ENCODE measurements around the gene TMEM61. TPM values are rescaled to one million over a fixed set of nuclear protein-coding genes. Genes with fewer than 3 reads are reported as not detected.

The TMEM61 gene
- total RNA-seq, 1 donor from 2014 or later, result not detected

GRCh38 chr1:55039342-55040082 lies 59.1 kb downstream of the TMEM61 start, which contains the start of gene PCSK9:
TSS of gene PCSK9 (plus strand) at chr1:55039548. CDS start at chr1:55039838, 290 bp downstream.
- Histone ChIP-seq H3K4me1 (ENCODE audit: insufficient read depth, low read length) (peaks cover 10% of the 10 kb centered on the region), H3K36me3 (ENCODE audit: insufficient read depth, low read length) (no peaks in the 10 kb centered on the region), H3K4me3 (ENCODE audit: insufficient read depth, low read depth, low read length) (peak within 1 kb of the TSS; percentile 33), H2AFZ (ENCODE audit: low read depth, low read length) (peak within 1 kb of the TSS; percentile 73), H3K79me2 (ENCODE audit: insufficient read depth, low read length) (no peaks in the 10 kb centered on the region), H3K4me2 (ENCODE audit: low read length) (peak within 1 kb of the TSS; percentile 81), H4K20me1 (ENCODE audit: insufficient read depth, low read length) (no peaks in the 10 kb centered on the region), H3K9me3 (ENCODE audit: insufficient read depth, low read depth, low read length) (no peaks in the 10 kb centered on the region), H3K9ac (ENCODE audit: low read length) (no peak within 1 kb of the TSS), H3K27me3 (ENCODE audit: insufficient read depth, low read length) (peaks cover 81% of the 10 kb centered on the region), H3K27ac (ENCODE audit: low read depth, low read length) (no peak within 1 kb of the TSS)
- Mint-ChIP-seq H3K36me3 (ENCODE audit: low read depth, unreplicated experiment) (peaks cover 2% of the 10 kb centered on the region), H3K9me3 (ENCODE audit: unreplicated experiment) (no peaks in the 10 kb centered on the region), H3K27me3 (ENCODE audit: low read depth, unreplicated experiment) (peaks cover 70% of the 10 kb centered on the region), H3K4me3 (ENCODE audit: unreplicated experiment) (peak within 1 kb of the TSS; percentile 48), H3K27ac (ENCODE audit: unreplicated experiment) (no peak within 1 kb of the TSS), H3K4me1 (ENCODE audit: low read depth, unreplicated experiment) (peaks cover 2% of the 10 kb centered on the region)
- DNase-seq (ENCODE audit: low read depth) (peak; percentile 38), FAIRE-seq (no peak)
- no peak for TF ChIP-seq CTCF (IDR thresholded peaks at IDR 0.05; ENCODE audit: insufficient read depth, low read depth, low read length)
- TF ChIP-seq EZH2 (IDR thresholded peaks at IDR 0.05; ENCODE audit: insufficient read depth, low read length), result peak; percentile 93

GRCh38 chr1:55040083-55040932 lies 59.9 kb downstream of the TMEM61 start:
- Histone ChIP-seq H3K27me3 (ENCODE audit: insufficient read depth, low read length) (peaks cover 73% of the 10 kb centered on the region), H2AFZ (ENCODE audit: low read depth, low read length) (peak overlapping the region; percentile 73), H3K27ac (ENCODE audit: low read depth, low read length) (no peak overlapping the region), H3K4me3 (ENCODE audit: insufficient read depth, low read depth, low read length) (peak overlapping the region; percentile 33), H3K36me3 (ENCODE audit: insufficient read depth, low read length) (no peaks in the 10 kb centered on the region), H3K9me3 (ENCODE audit: insufficient read depth, low read depth, low read length) (no peaks in the 10 kb centered on the region), H3K79me2 (ENCODE audit: insufficient read depth, low read length) (no peaks in the 10 kb centered on the region), H4K20me1 (ENCODE audit: insufficient read depth, low read length) (no peaks in the 10 kb centered on the region), H3K4me1 (ENCODE audit: insufficient read depth, low read length) (peaks cover 10% of the 10 kb centered on the region), H3K4me2 (ENCODE audit: low read length) (peak overlapping the region; percentile 81), H3K9ac (ENCODE audit: low read length) (no peak overlapping the region)
- Mint-ChIP-seq H3K36me3 (ENCODE audit: low read depth, unreplicated experiment) (peaks cover 2% of the 10 kb centered on the region), H3K27ac (ENCODE audit: unreplicated experiment) (no peak overlapping the region), H3K4me1 (ENCODE audit: low read depth, unreplicated experiment) (peaks cover 2% of the 10 kb centered on the region), H3K4me3 (ENCODE audit: unreplicated experiment) (peak overlapping the region; percentile 48), H3K9me3 (ENCODE audit: unreplicated experiment) (no peaks in the 10 kb centered on the region), H3K27me3 (ENCODE audit: low read depth, unreplicated experiment) (peaks cover 70% of the 10 kb centered on the region)
- no peak for DNase-seq (ENCODE audit: low read depth)
- TF ChIP-seq CTCF (IDR thresholded peaks at IDR 0.05; ENCODE audit: insufficient read depth, low read depth, low read length), result no peak
- TF ChIP-seq EZH2 (IDR thresholded peaks at IDR 0.05; ENCODE audit: insufficient read depth, low read length), result peak; percentile 59
- no peak for FAIRE-seq
